Dedifferentiated amniotic fluid mesenchymal stem cell (primary cell): ENCODE measurements around the gene SUGP1.

Experiments
- DNase-seq: peaks from one replicate; pipeline ENCODE4 v3.0.0-alpha.2; 2016; ENCODE audit errors: extremely low spot score

The SUGP1 gene

DNA sequence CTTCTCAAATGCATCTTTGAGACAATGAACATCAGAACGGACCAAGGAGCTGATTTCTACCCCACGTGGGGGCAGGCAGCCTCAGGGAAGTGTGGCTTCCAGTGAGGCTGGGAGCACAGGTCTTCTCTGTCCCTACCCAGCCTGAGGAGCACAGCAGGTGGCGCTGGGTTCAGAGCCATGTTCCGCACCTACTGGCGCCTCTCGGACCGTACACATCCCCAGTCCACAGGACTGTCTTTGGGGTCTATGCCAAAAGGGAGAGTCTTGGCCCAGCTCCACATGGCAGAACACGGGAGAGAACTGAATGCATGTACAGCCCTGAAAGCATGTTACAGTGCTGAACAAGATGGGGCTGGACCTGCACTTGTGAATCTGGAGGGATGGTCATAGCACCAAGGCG, 22.6 kb downstream of the SUGP1 start:
- DNase-seq, result no peak

GRCh38 chr19:19296953-19297689, 23.2 kb downstream of the SUGP1 start:
- DNase-seq, result no peak

- no peak for DNase-seq
Observed at GRCh38 chr19:19294914-19295313, 25.4 kb downstream of the SUGP1 start.

- no peak for DNase-seq
Observed at GRCh38 chr19:19292607-19293006, 27.7 kb downstream of the SUGP1 start.

GRCh38 chr19:19285686-19286085, 34.6 kb downstream of the SUGP1 start:
- no peak for DNase-seq

DNA sequence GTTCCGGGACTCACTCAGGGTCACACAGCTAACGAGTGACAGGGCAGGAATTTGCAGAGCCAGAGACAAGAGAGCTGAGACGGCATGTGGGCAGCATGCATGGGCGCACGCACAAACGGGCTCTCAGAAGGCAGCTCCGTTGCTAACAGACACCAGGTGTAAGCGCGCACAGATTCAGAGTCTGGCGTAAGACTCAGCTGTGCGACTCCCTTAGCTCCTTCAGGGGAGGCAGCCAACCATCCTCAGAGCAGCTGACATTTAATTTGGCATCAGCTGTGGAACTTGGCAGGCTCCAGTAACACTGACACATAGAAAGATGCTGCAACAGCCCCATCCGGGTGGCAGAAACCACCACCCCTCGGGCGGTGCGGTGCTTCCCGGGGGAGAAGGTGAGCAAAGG, 39.7 kb downstream of the SUGP1 start:
- no peak for DNase-seq

GRCh38 chr19:19279853-19280252, 40.5 kb downstream of the SUGP1 start:
- DNase-seq, result no peak

DNA sequence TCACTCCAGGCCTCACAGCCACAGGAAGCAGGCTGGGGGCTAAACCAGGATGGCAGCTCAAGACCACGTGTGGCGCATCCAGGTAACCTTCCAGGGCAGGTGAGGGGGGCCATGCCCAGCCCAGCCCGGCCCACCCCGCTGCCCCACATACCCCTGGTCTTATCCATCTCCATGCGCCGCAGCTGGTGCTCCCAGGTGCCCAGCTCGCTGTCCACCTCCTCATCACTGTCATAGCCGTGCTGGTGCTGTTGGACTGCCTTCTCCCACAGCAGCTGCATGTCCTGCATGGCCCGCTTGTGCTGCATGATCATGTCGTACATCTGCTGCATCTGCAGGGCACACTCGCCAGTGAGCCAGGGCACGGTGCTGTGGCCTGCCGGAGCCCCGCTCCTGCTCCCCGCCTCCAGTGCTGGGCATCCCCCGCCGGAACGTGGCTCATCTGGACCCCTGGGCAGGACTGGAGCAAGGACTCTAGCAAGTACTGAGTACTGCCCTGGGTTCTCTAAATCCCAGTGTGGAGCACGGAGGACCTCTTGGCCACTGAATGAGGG, 41.2 kb downstream of the SUGP1 start:
- DNase-seq, result no peak

GRCh38 chr19:19278315-19278714, 42.0 kb downstream of the SUGP1 start:
- no peak for DNase-seq

GRCh38 chr19:19276851-19277250, 43.5 kb downstream of the SUGP1 start:
- no peak for DNase-seq

- DNase-seq, result peak; percentile 78
Observed at GRCh38 chr19:19276386-19276785, 43.9 kb downstream of the SUGP1 start.

DNA sequence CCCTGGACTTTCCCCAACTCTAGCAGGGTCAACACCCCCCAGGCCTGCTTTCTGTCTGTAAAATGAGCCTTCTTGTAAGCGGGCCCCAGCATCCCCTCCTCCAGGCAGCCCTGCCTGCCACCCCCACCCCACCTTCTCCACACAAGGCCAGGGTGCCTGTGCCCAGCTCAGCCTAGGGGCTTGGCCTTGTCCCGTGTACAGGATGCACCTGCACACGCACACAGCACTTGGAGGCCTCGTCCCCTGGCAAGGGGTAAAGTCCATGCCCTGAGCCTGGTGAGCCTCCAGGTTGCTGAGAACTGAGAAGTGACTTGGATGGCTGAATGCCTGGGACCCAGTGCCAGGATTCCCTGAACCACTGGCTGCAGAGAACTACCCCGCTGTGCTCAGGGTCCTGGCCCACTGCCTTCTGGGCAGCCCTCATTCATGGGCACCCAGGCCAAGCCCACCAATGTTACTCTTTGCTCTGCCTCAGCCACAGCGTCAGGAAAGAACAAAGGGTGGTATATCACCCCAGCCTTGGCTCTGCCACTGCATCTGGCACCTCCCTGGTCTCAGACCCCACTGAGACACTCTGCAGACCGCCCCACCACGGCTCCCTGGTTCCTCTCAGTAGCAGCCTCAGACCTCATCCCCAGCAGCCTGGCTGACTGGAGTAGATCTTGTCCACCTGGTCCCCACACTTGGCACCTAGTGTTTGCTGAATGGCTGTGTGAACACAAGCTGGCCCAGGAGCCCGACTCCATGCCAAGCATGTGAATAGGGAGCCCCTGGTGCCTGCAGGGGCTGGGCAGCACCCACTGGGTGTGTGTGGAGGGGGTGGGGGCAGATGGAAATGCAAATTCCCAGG, 45.4 kb downstream of the SUGP1 start:
- DNase-seq, result no peak

DNA sequence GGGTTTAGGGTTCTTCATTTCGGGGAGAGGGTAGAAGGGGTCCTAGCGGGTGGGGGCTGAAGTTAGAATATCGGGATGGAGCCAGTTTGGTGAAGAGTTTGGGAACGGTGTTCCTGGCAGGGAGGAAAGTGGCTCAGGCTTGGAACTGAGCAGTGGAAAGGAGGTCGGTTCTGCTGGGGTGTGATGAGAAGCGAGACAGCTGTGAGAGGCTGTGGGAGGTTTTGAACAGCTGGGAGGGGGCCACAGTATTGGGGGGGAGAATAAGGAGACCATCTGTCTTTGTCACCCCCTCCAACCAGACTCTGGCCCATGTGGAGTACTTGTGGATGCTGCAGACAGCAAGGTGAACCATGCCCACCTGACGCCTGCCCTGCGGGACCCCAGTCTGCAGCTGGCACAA, 46.2 kb downstream of the SUGP1 start:
- DNase-seq, result no peak

GRCh38 chr19:19271828-19272599, 48.3 kb downstream of the SUGP1 start:
- no peak for DNase-seq

- DNase-seq, result no peak
Observed at GRCh38 chr19:19270749-19271571, 49.3 kb downstream of the SUGP1 start.

DNA sequence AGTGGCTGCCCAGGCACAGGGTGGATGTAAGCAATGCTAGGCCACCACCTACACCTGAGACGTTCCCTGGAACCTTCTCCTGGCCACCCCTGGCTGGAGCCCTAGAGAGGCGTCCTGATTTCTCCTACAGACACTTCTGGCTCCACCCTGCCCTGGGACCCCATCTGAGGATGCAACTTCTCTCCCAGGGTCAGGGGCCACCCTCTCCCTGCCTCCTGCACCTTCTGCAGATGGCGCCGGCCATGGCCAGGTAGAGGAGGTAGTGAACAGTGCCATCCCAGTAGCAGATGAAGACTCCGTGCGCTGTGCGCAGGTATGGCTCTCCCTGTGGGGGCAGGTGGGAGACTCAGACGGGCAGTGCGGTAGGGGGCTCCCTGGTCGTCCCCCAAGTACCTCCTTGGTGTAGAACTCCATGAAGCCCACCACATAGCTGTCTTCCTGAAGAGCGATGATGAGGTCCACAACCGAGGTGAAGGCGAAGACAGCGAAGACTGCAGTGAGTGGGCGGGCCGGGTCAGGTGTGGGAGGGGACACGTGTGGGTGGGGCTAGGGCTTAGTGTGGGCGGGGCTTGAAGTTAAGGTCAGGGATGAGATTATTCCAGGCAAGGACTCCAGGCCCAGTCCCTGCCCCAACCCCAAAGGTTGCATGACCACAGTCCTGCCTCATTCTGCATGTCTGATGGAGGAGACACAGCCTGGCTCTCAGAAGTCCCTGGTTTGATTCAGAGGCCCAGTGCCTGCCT, 50.2 kb downstream of the SUGP1 start:
- DNase-seq, result no peak

DNA sequence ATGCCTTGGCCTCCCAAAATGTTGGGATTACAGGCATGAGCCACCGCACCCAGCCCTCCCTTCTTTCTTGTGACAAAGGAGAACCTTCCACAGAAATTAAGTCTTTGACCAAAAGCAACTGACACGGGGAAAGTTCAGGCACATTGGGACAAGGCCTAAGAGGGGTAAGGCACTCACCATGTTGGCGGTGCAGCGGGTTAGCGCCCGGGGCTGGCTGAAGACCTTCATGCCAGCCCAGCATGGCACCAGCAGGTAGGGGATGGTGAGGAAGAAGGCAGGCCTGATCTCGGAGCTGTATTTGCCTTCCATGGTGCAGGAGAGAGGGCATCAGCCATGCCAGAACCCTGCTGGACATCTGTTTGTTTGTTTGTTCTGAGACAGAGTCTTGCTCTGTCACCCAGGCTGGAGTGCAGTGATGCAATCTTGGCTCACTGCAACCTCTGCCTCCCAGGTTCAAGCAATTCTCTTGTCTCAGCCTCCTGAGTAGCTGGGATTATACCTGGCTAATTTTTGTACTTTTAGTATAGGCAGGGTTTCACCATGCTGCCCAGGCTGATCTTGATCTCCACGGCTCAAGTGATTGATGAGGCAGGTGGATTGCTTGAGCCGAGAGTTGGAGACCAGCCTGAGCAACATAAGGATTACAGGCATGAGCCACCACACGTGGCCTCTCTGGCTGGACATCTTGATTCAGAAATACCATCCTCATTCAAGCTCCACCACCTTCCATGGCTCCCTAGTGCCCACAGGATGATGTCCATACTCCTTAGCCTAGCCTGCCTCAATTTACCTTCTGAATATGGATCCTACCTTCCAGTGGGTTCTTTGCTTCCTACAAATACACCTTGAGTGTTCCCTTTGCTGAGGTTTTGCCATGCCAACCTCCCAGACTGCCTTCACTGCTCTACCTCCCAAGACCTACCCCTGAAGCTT, 51.6 kb downstream of the SUGP1 start:
- DNase-seq, result no peak

DNA sequence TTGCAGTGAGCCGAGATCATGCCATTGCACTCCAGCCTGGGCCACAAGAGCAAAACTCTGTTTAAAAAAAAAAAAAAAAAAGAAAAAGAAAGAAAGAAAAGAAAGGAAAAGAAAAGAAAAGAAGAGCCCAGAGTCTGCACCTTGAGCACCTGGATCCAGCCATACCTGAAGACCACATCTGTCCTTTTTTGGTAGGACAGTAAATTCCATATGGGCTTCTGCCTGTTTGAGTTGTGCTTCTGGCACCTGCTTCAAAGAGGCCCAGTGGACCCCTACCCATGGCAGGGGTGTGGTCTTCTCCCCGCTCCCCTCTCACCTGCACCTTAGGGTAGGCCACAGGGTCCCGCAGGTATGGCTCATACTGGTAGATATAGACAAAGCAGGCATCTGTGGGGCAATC, 53.0 kb downstream of the SUGP1 start:
- DNase-seq, result no peak

- DNase-seq, result no peak
Observed at GRCh38 chr19:19263886-19264487, 56.3 kb downstream of the SUGP1 start.
